Activated T-cell treated with anti-CD3 and anti-CD28 coated beads for 24 hours (primary cell): ENCODE measurements around the gene DCTN4.

Experiments
- DNase-seq: peaks from one replicate; pipeline ENCODE4 v3.0.0-alpha.2; 2020; ENCODE audit warnings: low read depth

DCTN4 gene

DNA sequence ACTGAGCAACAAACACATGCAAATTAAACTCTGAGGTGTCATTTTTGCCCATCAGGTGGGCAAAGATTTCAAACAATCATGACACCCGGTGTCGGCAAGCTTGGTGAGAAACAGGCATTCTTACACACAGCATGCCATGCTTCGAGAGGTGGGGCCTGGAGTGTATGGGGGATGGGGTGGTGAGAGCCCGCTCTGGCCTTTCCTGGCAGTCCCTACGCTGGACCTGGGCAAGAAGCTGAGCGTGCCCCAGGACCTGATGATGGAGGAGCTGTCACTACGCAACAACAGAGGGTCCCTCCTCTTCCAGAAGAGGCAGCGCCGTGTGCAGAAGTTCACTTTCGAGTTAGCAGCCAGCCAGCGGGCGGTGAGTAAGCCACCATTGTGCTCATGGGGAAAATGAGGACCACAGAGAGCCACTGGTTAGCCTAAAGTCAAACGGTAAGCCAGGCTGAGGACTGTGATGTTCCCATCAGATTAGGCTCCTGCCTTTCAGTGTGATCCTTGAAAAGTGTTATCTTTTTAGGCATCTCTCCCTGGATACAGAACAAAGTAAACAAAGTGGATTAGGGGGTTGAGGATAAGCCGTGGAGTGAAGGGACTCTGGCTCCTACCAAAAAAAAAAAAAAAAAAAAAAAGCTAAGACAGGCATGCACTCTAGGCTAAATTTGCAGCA lies 88.4 kb downstream of the DCTN4 start:
- DNase-seq, result no peak

DNA sequence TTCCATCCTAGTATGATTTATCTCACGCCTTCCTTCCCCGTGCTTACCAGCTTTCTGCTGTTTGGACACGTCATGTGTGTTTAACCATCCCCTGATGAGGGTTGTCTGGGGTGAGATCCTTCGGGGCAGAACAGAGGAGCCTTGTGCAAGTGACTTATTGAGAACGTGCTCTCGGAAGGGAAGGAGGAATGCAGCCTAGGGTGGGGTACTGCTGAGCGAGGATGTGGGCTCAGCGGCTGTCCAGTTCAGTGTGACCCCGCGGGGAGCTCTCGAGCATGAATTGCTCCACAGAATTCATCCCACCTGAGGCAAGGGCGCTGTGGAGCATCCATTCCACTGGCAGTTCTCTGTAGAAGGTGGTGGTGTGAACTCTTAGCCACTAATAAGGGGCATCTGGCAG lies 93.8 kb downstream of the DCTN4 start:
- DNase-seq, result no peak

DNA sequence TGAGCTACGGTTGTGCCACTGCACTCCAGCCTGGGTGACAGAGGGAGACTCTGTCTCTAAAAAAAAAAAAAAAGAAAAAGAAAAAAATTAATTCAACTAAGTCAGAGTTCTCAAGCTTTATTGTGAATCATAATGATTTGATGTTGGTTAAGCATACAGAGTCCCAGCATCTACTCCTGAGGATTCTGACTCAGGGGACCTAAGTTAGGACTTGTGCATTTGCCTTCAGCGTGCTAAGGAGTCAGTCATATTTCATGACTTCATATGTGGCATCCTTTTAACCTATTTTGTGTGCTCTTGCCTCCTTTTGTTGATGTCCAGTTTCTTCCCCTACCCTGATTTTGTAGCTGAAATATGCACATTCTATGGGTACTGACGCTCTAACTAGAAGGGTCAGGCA lies 94.9 kb downstream of the DCTN4 start:
- no peak for DNase-seq

GRCh38 chr5:150662731-150663516 lies 95.9 kb downstream of the DCTN4 start:
- no peak for DNase-seq

DNA sequence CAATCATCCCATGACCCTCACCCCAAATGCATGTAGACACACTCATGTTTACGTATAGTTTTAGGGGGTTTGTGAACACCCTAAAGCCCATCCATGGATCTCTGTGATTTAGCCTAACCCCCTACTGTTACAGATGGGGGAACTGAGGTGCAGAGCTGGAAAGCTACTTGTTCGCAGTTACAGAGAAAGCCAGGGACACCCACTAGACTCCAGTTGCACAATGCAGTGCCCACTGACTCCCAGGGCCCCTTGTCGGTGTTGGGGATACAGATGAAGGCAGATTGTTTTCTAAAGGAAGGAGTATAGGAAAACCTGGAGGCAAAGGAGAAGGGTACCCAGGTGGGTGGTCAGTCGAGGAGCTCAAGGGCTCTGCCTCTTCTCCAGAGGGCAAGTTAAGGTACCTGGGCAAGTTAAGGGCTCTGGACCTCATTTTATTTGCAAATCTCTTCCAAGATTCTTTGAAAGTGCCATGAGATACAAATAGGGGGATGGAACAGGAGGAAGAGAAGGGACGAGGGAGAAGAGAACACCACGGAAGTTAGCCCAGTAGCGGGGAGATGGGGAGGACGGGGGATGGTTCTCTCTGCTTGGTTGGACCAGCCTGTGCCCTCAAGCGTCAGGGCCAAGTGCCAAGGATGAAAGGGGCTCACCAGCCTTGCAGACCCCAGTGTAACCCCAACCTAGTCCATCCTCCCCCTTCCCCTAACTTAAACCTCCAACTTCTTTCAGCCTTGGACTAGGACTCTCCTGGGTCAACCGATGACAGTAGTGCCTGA lies 96.8 kb downstream of the DCTN4 start:
- DNase-seq, result no peak

DNA sequence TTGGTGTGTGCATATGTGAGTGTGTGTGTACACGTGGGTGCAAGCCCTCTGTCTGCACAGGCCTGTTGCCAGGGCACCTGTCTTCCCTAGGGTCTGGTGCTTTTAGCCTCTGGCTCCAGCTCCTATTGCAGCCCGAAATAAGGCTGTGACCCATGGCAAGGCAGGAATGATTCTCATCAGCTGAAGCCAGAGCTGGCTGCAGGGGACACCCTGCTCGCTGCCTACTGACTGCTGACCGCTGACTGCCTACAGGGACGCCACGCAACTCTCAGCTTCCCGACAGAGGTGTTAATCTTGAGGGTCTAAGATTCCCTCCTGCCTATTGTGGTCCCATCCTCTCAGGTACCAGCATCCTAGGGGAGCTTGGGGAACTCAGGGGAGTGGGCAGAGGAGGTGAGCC lies 97.7 kb downstream of the DCTN4 start, which contains the start of gene MYOZ3:
TSS of gene MYOZ3 (plus strand) at position 166 of the 400 bp plus-strand sequence. CDS start 1,691 bp downstream, outside the sequence.
- DNase-seq, result no peak

- DNase-seq, result no peak
Measured at GRCh38 chr5:150660108-150660831, 98.5 kb downstream of the DCTN4 start.

DNA sequence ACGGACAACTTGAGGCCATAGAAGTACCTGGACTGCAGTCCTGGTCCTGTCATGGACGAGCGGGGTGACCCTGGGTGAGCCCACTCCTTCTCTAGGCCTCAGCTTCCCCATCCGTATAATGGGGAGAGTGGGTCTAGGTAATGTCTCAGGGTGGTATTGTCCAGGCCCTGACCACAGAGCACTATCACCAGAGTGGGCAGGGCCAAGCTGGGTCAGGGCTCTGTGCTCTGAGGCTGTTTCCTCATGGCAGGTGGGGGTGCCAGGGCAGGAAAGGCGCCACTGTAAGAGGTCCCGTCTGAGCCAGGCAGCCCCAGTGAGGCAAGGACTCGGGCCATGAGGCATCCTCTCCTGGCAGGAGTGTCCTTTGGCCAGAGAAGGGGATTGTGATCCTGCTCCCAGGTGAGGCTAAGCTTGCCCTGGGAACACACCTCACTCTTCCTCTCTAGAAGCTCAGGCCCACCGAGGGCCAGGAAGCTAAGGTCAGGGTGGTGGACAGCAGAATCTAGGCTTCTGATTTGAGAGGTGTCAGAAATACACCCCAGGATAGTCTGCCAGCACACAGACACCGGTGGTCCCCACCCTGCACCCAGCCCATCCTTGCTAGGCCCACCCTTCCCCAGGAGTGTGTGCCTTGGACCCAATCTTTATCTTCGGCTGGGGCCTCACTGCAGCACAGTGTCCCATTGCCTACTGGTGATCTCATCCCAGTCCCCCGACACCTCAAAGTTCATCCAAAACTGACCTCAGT lies 99.3 kb downstream of the DCTN4 start:
- DNase-seq, result no peak

GRCh38 chr5:150658699-150659265 lies 100.0 kb downstream of the DCTN4 start:
- DNase-seq, result no peak
